SU-DHL-6 (cell line): ENCODE results near the gene WDR93.
"Not testable (repeated sequence)": the region's sequence is repeated elsewhere in the genome, so short reads cannot be mapped to it uniquely, and the experiment has no call there.

ENCODE experiments used
- H2AFZ ChIP-seq: fragments of 200-600 bp; sonication (generic); 2 replicates; pipeline ENCODE4 v1.6.1; 2014; ENCODE audit warnings: low read depth, mild to moderate bottlenecking, moderate library complexity, mixed read lengths, antibody characterized with exemption, low read length; ENCODE audit not compliant: severe bottlenecking
- H3F3A ChIP-seq: fragments of 200-600 bp; shearing (Covaris generic); 2 replicates; pipeline ENCODE4 v1.6.0; 2016; ENCODE audit warnings: antibody characterized with exemption, mild to moderate bottlenecking; ENCODE audit not compliant: insufficient read depth
- H3K27ac ChIP-seq: fragments of 200-600 bp; sonication (generic); 2 replicates; pipeline ENCODE4 v1.5.1; 2016; ENCODE audit warnings: low read depth, mild to moderate bottlenecking, low read length, moderate library complexity, mixed read lengths
- H3K27me3 ChIP-seq: fragments of 200-600 bp; sonication (generic), shearing (Covaris generic); 2 replicates; pipeline ENCODE4 v1.6.0; 2014; ENCODE audit warnings: mild to moderate bottlenecking, low read length
- H3K36me3 ChIP-seq: fragments of 200-600 bp; sonication (generic); 2 replicates; pipeline ENCODE4 v1.6.1; 2014; ENCODE audit warnings: mild to moderate bottlenecking, low read length, mixed read lengths
- H3K4me2 ChIP-seq: fragments of 300-600, 200-600 bp; shearing (Covaris generic), sonication (generic); 2 replicates; pipeline ENCODE4 v1.6.0; 2014; ENCODE audit warnings: low read length, low read depth, mild to moderate bottlenecking; ENCODE audit not compliant: poor library complexity, severe bottlenecking
- H3K4me3 ChIP-seq: fragments of 200-600 bp; sonication (generic); 2 replicates; pipeline ENCODE4 v1.5.1; 2014; ENCODE audit warnings: antibody characterized with exemption, low read length, mild to moderate bottlenecking, mixed read lengths; ENCODE audit not compliant: insufficient read depth, poor library complexity, severe bottlenecking
- H3K79me2 ChIP-seq: fragments of 200-600 bp; sonication (generic); 2 replicates; pipeline ENCODE4 v1.6.1; 2014; ENCODE audit warnings: mild to moderate bottlenecking, low read length, moderate library complexity; ENCODE audit not compliant: insufficient read depth
- H3K9ac ChIP-seq: fragments of 200-600 bp; sonication (generic); 2 replicates; pipeline ENCODE4 v1.7.0; 2014; ENCODE audit warnings: mild to moderate bottlenecking, low read length
- H3K9me2 ChIP-seq: fragments of 200-600 bp; sonication (generic); replicated peaks from 2 replicates; pipeline ENCODE4 v1.6.1; 2014; ENCODE audit warnings: low read length; ENCODE audit not compliant: insufficient read depth
- H3K9me3 ChIP-seq: fragments of 200-600 bp; sonication (generic); 2 replicates; pipeline ENCODE4 v1.6.1; 2014; ENCODE audit warnings: low read length, mixed read lengths; ENCODE audit not compliant: insufficient read depth
- H4K20me1 ChIP-seq: fragments of 200-600 bp; sonication (generic); 2 replicates; pipeline ENCODE4 v1.6.1; 2014; ENCODE audit warnings: low read depth, mild to moderate bottlenecking, antibody characterized with exemption, low read length, moderate library complexity, mixed read lengths
- EZH2phosphoT487 ChIP-seq: fragments of 200-600 bp; sonication (generic), shearing (Covaris generic); conservative IDR thresholded peaks from 2 replicates; pipeline ENCODE4 v1.6.1; 2018; ENCODE audit warnings: mild to moderate bottlenecking, antibody characterized with exemption, low read length, moderate library complexity, mixed read lengths
- TF ChIP-seq, protein P1 (sequence below): fragments of 200-600 bp; sonication (generic); IDR thresholded peaks from one replicate; pipeline ENCODE4 v1.5.1; 2017; ENCODE audit warnings: antibody characterized with exemption, mild to moderate bottlenecking, low read length, moderate library complexity; ENCODE audit not compliant: insufficient read depth, poor library complexity, severe bottlenecking

Gene WDR93

DNA sequence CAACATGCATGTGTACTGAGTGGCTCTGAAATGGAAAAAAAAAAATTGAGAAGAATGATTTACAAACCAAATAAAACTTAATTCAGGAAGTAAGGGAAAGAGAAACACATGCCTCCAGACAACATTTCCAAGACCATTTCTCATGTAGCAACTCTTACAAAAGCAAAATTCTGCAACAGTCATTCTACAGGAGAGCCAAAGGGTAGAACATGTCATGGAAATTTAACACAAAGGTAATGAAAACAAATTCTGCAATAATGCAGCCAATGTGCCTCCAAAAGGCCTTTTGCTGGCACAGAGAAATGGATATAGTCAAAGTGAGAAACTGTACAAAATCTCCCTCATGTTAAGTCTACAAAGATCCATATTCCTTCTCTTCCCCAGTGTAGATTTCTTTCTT lies 4.1 kb upstream of the WDR93 start:
- H3K27ac ChIP-seq, result no peak overlapping the region
- H3K36me3 ChIP-seq, result no peaks in the 10 kb centered on the region
- H3K79me2 ChIP-seq, result no peaks in the 10 kb centered on the region
- no peaks in the 10 kb centered on the region for H3K9me2 ChIP-seq
- no peaks in the 10 kb centered on the region for H3K27me3 ChIP-seq
- H3K4me2 ChIP-seq, result no peak overlapping the region
- no peak overlapping the region for H3K9ac ChIP-seq
- H3K4me3 ChIP-seq, result no peak overlapping the region
- H2AFZ ChIP-seq, result no peak overlapping the region
- TF ChIP-seq, protein P1, sequence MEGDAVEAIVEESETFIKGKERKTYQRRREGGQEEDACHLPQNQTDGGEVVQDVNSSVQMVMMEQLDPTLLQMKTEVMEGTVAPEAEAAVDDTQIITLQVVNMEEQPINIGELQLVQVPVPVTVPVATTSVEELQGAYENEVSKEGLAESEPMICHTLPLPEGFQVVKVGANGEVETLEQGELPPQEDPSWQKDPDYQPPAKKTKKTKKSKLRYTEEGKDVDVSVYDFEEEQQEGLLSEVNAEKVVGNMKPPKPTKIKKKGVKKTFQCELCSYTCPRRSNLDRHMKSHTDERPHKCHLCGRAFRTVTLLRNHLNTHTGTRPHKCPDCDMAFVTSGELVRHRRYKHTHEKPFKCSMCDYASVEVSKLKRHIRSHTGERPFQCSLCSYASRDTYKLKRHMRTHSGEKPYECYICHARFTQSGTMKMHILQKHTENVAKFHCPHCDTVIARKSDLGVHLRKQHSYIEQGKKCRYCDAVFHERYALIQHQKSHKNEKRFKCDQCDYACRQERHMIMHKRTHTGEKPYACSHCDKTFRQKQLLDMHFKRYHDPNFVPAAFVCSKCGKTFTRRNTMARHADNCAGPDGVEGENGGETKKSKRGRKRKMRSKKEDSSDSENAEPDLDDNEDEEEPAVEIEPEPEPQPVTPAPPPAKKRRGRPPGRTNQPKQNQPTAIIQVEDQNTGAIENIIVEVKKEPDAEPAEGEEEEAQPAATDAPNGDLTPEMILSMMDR, result no peak
- TF ChIP-seq EZH2phosphoT487, result no peak
- H4K20me1 ChIP-seq, result no peaks in the 10 kb centered on the region
- H3K9me3 ChIP-seq, result no peaks in the 10 kb centered on the region
- no peaks in the 10 kb centered on the region for H3F3A ChIP-seq

DNA sequence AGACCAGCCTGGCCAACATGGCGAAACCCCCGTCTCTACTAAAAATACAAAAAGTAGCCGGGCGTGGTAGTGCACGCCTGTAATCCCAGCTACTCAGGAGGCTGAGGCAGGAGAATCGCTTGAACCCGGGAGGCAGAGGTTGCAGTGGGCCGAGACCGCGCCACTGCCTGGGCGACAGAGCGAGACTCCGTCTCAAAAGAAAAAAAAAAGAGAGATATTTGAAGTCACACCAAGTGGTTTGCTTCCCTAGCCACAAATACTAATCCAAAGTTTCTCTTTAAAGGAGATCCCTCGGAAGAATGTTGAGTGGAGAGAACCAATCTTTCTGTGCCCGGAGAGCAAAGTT lies 708 bp upstream of the WDR93 start:
- H3K27me3 ChIP-seq, H3K27ac ChIP-seq, H3K9ac ChIP-seq, H4K20me1 ChIP-seq, H3K9me3 ChIP-seq, H3K4me3 ChIP-seq, H3F3A ChIP-seq, H3K36me3 ChIP-seq, H2AFZ ChIP-seq, H3K4me2 ChIP-seq, H3K79me2 ChIP-seq, H3K9me2 ChIP-seq: not testable (repeated sequence)

DNA sequence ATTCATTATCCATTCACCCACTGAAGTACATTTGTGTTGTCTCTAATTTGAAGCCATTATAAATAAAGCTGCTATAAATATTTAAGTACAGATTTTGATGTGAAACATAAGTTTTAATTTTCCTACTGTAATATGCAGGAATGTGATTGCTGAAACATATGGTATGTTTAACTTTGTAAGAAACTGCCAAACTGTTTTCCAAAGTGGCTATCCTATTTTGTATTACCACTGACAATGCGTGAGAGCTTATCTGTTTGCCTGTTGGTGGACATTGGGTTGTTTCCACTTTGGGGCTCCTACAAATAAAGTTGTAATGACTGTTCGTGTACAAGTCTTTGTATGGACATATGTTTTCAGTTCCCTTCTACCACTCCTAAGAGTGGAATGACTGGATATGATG lies 2.5 kb downstream of the WDR93 start:
- no peak for TF ChIP-seq EZH2phosphoT487
- TF ChIP-seq, protein P1, result no peak

DNA sequence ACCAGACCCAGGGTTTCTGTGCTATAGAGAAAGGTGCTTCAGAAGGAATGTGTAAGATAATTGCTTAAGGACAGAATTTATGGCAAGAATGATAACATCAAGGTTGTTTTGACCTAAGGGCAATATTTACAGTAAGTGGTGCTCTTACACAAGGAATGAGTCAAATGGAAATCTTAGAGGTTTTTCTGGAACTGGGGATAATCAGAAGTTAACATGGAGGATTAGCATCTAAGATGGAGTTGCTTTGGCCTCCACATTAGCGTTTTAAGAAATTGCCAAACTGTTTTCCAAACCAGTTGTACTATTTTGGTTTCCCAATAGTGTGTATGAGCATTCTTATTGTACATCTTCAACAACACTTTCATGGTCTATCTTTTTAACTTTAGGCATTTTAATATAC lies 3.1 kb downstream of the WDR93 start:
- H4K20me1 ChIP-seq, result no peaks in the 10 kb centered on the region
- peak overlapping the region; percentile 57 for H3K27ac ChIP-seq
- H2AFZ ChIP-seq, result peak overlapping the region; percentile 65
- H3K36me3 ChIP-seq, result no peaks in the 10 kb centered on the region
- no peak overlapping the region for H3K4me3 ChIP-seq
- H3K4me2 ChIP-seq, result peak overlapping the region; percentile 22
- H3K9me2 ChIP-seq, result no peaks in the 10 kb centered on the region
- no peak overlapping the region for H3K9ac ChIP-seq
- no peaks in the 10 kb centered on the region for H3K79me2 ChIP-seq
- TF ChIP-seq, protein P1, result no peak
- no peak for TF ChIP-seq EZH2phosphoT487
- H3K9me3 ChIP-seq, result no peaks in the 10 kb centered on the region
- 0 out of 2 replicates have a peak, but pooled peaks cover 5% of the 10 kb centered on the region for H3F3A ChIP-seq
- no peaks in the 10 kb centered on the region for H3K27me3 ChIP-seq

More for the DNA sequence above, 2.5 kb downstream of the WDR93 start:
- H3K9me3 ChIP-seq, result no peaks in the 10 kb centered on the region
- H2AFZ ChIP-seq, result peak overlapping the region; percentile 65
- H3K27me3 ChIP-seq, result no peaks in the 10 kb centered on the region
- H3K79me2 ChIP-seq, result no peaks in the 10 kb centered on the region
- H3K4me3 ChIP-seq, result no peak overlapping the region
- H3K36me3 ChIP-seq, result no peaks in the 10 kb centered on the region
- peak overlapping the region; percentile 22 for H3K4me2 ChIP-seq
- H3K27ac ChIP-seq, result peak overlapping the region; percentile 57; the same call in 1 of the 2 replicates
- H3K9me2 ChIP-seq, result no peaks in the 10 kb centered on the region
- H3K9ac ChIP-seq, result no peak overlapping the region
- no peaks in the 10 kb centered on the region for H4K20me1 ChIP-seq
- H3F3A ChIP-seq, result 0 out of 2 replicates have a peak, but pooled peaks cover 5% of the 10 kb centered on the region
